Tibial nerve (tissue), 4 donors: ENCODE measurements around the gene GRIA1.

Experiments used
- EP300 ChIP-seq, 2 donors: sonication (generic); formaldehyde crosslinking; IDR thresholded peaks; one replicate each; pipeline ENCODE4 v1.6.1; 2017; ENCODE audit warnings: antibody characterized with exemption in 2 of 2, mild to moderate bottlenecking in 1 of 2
- POLR2A ChIP-seq, 2 donors: fragments of 450-650 bp; IDR thresholded peaks; one replicate each; pipeline ENCODE4 v1.6.1; 2017; ENCODE audit warnings: antibody characterized with exemption in 2 of 2, mild to moderate bottlenecking in 2 of 2, moderate library complexity in 2 of 2
- TF ChIP-seq, protein P1 (sequence below), 5 experiments: fragments of 200-600 bp in 3 of 5; fragments of 450-650 bp in 2 of 5; sonication (generic) in 3 of 5; IDR thresholded peaks; one replicate each; pipeline ENCODE4 v1.5.1; 2016 to 2019; ENCODE audit warnings: antibody characterized with exemption in 5 of 5, mild to moderate bottlenecking in 3 of 5, moderate library complexity in 2 of 5

DNA sequence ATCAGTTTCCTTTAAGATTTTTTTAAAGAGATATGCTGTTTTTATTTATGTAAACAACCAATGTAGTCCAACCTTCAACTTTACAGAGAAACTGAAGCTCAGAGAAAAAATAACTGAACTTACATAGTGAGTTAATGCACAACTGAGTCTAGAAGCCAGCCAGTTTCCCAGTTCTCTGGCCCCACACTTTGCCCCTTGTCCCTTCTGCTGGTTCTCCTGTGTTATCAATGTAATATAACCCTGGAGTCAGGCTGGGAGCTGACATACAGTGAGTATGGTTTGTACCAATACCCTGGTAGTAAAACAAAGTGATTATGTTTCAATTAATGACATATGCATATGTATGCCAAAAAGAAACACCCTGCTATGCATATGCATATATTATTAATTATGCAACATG, 32.2 kb upstream of the GRIA1 start:
- TF ChIP-seq, protein P1, sequence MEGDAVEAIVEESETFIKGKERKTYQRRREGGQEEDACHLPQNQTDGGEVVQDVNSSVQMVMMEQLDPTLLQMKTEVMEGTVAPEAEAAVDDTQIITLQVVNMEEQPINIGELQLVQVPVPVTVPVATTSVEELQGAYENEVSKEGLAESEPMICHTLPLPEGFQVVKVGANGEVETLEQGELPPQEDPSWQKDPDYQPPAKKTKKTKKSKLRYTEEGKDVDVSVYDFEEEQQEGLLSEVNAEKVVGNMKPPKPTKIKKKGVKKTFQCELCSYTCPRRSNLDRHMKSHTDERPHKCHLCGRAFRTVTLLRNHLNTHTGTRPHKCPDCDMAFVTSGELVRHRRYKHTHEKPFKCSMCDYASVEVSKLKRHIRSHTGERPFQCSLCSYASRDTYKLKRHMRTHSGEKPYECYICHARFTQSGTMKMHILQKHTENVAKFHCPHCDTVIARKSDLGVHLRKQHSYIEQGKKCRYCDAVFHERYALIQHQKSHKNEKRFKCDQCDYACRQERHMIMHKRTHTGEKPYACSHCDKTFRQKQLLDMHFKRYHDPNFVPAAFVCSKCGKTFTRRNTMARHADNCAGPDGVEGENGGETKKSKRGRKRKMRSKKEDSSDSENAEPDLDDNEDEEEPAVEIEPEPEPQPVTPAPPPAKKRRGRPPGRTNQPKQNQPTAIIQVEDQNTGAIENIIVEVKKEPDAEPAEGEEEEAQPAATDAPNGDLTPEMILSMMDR (IDR thresholded peaks at IDR 0.05): no peak
- TF ChIP-seq POLR2A (IDR thresholded peaks at IDR 0.05) (no peak), EP300 (IDR thresholded peaks at IDR 0.05) (no peak)
